SJSA1 (cell line): ENCODE measurements around the gene ENPP3. TPM values are rescaled to one million over a fixed set of nuclear protein-coding genes. Genes with fewer than 3 reads are reported as not detected.

ENCODE experiments used
- DNase-seq, 2 experiments: peaks; one replicate each; pipeline ENCODE4 v3.0.0-alpha.2; 2015 to 2020; ENCODE audit warnings: low spot score in 2 of 2, low read depth in 1 of 2
- H3K27ac ChIP-seq: fragments of 250-450 bp; sonication (Bioruptor Pico); 2 replicates; pipeline ENCODE4 v1.5.1; 2020; ENCODE audit warnings: mild to moderate bottlenecking, moderate library complexity
- H3K27me3 ChIP-seq: fragments of 250-450 bp; sonication (Bioruptor Pico); replicated peaks from 2 replicates; pipeline ENCODE4 v1.5.1; 2020; ENCODE audit warnings: mild to moderate bottlenecking, moderate library complexity
- H3K36me3 ChIP-seq: fragments of 250-450 bp; sonication (Bioruptor Pico); 2 replicates; pipeline ENCODE4 v1.5.1; 2020; ENCODE audit warnings: mild to moderate bottlenecking
- H3K4me1 ChIP-seq: fragments of 250-450 bp; sonication (Bioruptor Pico); replicated peaks from 2 replicates; pipeline ENCODE4 v1.6.1; 2021; ENCODE audit warnings: mild to moderate bottlenecking
- H3K4me3 ChIP-seq: fragments of 250-450 bp; sonication (Bioruptor Pico); 2 replicates; pipeline ENCODE4 v1.5.1; 2020; ENCODE audit warnings: mild to moderate bottlenecking
- H3K9me3 ChIP-seq: fragments of 250-450 bp; sonication (Bioruptor Pico); replicated peaks from 2 replicates; pipeline ENCODE4 v1.5.1; 2020; ENCODE audit warnings: mild to moderate bottlenecking
- total RNA-seq: library from RNA; depleted of rRNA; stranded (reverse); fragments of >200 nt; shearing (Covaris generic); gene quantifications from 2 replicates; pipeline ENCODE4 v1.2.3, GENCODE V29; 2014; rRNA removed

Gene ENPP3
- total RNA-seq, 1 experiment from 2014 or later: 0.05 TPM

DNA sequence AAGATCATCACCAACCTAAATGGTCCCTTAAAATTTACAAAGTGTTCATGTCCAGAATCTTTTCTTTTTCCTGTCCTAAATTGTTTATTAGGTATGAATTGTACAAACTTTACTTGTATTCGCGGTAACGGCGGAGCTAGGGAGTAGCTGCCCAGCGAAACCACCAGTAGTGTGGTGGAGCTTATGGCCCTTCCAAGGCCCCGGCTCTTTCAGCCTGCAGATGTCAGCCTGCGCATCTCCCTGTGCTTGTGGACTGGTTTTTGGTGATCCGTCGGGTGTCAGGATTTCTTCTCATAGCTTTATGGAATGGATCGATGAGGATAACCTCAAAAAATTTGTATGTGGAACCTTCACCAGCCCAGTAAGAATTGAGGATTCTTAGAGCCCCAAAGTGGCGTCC, 143.5 kb downstream of the ENPP3 start:
- H3K4me3 ChIP-seq: no peak overlapping the region
- no peaks in the 10 kb centered on the region for H3K9me3 ChIP-seq
- no peak for DNase-seq
- H3K27me3 ChIP-seq: no peaks in the 10 kb centered on the region
- H3K27ac ChIP-seq: no peak overlapping the region
- no peaks in the 10 kb centered on the region for H3K4me1 ChIP-seq
- H3K36me3 ChIP-seq: no peaks in the 10 kb centered on the region

GRCh38 chr6:131781687-131782086, 144.6 kb downstream of the ENPP3 start:
- Histone ChIP-seq H3K27ac (no peak overlapping the region), H3K9me3 (no peaks in the 10 kb centered on the region), H3K36me3 (no peaks in the 10 kb centered on the region), H3K27me3 (no peaks in the 10 kb centered on the region), H3K4me3 (no peak overlapping the region), H3K4me1 (no peaks in the 10 kb centered on the region)
- no peak for DNase-seq

DNA sequence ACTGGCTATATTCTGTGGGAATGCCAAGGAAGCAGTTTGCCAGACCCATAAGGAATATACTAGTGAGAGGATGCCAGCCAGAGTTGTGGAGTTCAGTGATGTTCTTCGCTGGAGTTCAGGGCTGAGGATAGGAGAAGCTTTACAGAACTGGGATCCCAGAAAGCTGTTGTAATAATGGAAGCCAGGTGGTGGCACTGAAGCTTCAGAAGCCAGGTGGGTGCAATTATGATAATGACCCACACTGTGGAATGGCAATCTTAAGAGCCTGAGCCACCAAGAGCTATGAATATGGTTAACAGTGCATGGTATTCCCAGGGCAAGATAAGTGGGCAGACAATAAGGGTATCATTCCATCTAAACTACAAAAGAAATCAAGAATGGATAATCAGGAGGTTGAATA, 145.7 kb downstream of the ENPP3 start:
- H3K27ac ChIP-seq: no peak overlapping the region
- no peaks in the 10 kb centered on the region for H3K4me1 ChIP-seq
- H3K36me3 ChIP-seq: no peaks in the 10 kb centered on the region
- no peaks in the 10 kb centered on the region for H3K27me3 ChIP-seq
- no peaks in the 10 kb centered on the region for H3K9me3 ChIP-seq
- H3K4me3 ChIP-seq: no peak overlapping the region
- DNase-seq: no peak

DNA sequence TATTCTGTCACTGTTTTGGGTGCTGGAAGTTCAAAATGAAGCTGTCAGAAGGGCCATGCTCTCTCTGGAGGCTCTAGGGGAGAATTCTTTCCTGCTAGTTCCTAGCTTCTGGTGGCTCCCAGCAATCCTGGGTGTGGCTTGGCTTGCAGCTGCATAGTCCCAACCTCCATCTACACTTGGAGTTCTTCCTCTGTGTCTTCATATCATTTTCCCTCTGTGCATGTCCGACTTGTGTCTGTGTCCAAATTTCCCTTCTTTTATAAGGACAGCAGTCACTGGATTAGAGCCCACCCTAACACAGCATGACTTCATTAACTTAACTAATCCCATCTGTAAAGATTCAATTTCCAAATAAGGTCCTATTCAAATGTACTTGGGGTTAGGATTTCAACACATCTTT, 147.5 kb downstream of the ENPP3 start:
- no peak overlapping the region for H3K4me3 ChIP-seq
- DNase-seq: no peak
- H3K9me3 ChIP-seq: no peaks in the 10 kb centered on the region
- no peaks in the 10 kb centered on the region for H3K36me3 ChIP-seq
- no peaks in the 10 kb centered on the region for H3K27me3 ChIP-seq
- no peak overlapping the region for H3K27ac ChIP-seq
- H3K4me1 ChIP-seq: peaks cover 8% of the 10 kb centered on the region

DNA sequence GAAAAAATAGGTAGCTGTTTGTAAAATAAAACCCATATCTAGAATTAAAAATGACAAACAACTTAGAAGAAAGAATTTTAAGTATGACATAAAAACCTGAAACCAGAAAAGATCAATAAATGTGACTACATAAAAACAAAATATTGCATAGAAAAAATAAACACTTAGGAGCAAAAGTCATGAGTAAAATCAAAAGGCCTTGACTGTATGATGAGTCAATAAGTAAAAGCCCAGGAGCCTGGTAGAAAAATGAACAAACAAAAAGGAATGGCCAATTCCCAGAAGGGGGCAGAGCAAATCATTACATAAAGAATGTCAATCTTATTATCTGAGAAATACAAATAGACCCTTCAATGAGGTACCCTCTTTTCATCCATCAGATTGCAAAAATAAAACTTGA, 150.0 kb downstream of the ENPP3 start:
- H3K9me3 ChIP-seq: no peaks in the 10 kb centered on the region
- H3K27ac ChIP-seq: no peak overlapping the region
- H3K4me3 ChIP-seq: no peak overlapping the region
- DNase-seq: no peak
- H3K36me3 ChIP-seq: no peaks in the 10 kb centered on the region
- peaks cover 8% of the 10 kb centered on the region for H3K4me1 ChIP-seq
- no peaks in the 10 kb centered on the region for H3K27me3 ChIP-seq

- Histone ChIP-seq H3K27ac (no peak overlapping the region), H3K27me3 (no peaks in the 10 kb centered on the region), H3K36me3 (no peaks in the 10 kb centered on the region), H3K9me3 (no peaks in the 10 kb centered on the region), H3K4me1 (peaks cover 8% of the 10 kb centered on the region), H3K4me3 (no peak overlapping the region)
- peak in 1 of 2 experiments; percentile 38 for DNase-seq
These were observed 150.9 kb downstream of the ENPP3 start for GRCh38 chr6:131787766-131788712.

- Histone ChIP-seq H3K9me3 (no peaks in the 10 kb centered on the region), H3K4me1 (peaks cover 8% of the 10 kb centered on the region), H3K4me3 (no peak overlapping the region), H3K27ac (no peak overlapping the region), H3K27me3 (no peaks in the 10 kb centered on the region), H3K36me3 (no peaks in the 10 kb centered on the region)
- peak in 1 of 2 experiments; percentile 6 for DNase-seq
These were observed 152.1 kb downstream of the ENPP3 start for GRCh38 chr6:131789219-131789618.

DNA sequence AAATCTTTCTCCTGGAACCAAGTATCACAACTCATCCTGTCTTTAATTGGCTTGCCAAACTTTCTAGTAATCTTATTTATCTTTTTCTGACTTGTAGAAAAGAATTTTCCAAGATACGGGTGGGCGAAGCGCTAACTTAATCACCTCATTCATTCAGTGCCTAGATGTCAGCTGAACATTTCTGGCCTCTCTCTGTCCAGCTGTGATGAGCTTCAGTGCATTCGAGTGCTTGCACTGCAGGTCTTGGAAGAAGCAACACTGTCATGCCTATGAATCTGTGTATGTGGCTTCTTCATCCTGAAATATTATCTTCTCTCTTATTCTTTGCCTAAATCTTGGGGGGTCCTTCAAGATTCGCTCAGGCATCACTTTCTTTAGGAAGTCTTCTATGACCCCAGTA, 154.4 kb downstream of the ENPP3 start:
- no peak overlapping the region for H3K27ac ChIP-seq
- no peak overlapping the region for H3K4me3 ChIP-seq

GRCh38 chr6:131792091-131792496, 155.0 kb downstream of the ENPP3 start:
- DNase-seq: peak in 1 of 2 experiments; percentile 6
- Histone ChIP-seq H3K9me3 (no peaks in the 10 kb centered on the region), H3K27ac (no peak overlapping the region)

More for the DNA sequence above, 154.4 kb downstream of the ENPP3 start:
- H3K27me3 ChIP-seq: no peaks in the 10 kb centered on the region
- no peaks in the 10 kb centered on the region for H3K36me3 ChIP-seq
- H3K4me1 ChIP-seq: peaks cover 8% of the 10 kb centered on the region
- no peak for DNase-seq
- no peaks in the 10 kb centered on the region for H3K9me3 ChIP-seq

DNA sequence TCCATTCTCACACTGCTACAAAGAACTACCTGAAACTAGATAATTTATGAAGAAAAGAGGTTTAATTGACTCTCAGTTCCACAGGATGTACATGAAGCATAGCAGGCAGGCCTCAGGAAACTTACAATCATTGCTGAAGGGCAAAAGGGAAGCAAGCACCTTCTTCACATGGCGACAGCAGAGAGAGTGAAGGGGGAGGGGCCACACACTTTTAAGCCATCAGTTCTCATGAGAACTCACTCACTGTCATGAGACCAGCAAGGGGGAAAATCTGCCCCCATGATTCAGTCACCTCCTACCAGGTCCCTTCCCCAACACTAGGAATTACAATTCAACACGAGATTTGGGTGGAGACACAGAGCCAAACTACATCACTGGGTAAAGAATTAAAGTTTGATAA, 158.3 kb downstream of the ENPP3 start:
- no peaks in the 10 kb centered on the region for H3K36me3 ChIP-seq
- H3K4me3 ChIP-seq: no peak overlapping the region
- H3K4me1 ChIP-seq: no peaks in the 10 kb centered on the region
- no peaks in the 10 kb centered on the region for H3K9me3 ChIP-seq
- no peak for DNase-seq
- H3K27ac ChIP-seq: no peak overlapping the region
- H3K27me3 ChIP-seq: no peaks in the 10 kb centered on the region

More at GRCh38 chr6:131792091-131792496, 155.0 kb downstream of the ENPP3 start:
- Histone ChIP-seq H3K27me3 (no peaks in the 10 kb centered on the region), H3K36me3 (no peaks in the 10 kb centered on the region), H3K4me3 (no peak overlapping the region), H3K4me1 (peaks cover 8% of the 10 kb centered on the region)

Other genes starting within 250 kb of the ENPP3 start
- gene ARG1, start 64.1 kb upstream of the ENPP3 start, total RNA-seq: not detected in 2 replicates
- gene MED23, start 9.1 kb upstream of the ENPP3 start, total RNA-seq: 23.9 and 32.2 TPM in 2 replicates
- gene OR2A4, start 64.1 kb downstream of the ENPP3 start, total RNA-seq: not detected in 2 replicates
- gene CTAGE9, start 73.7 kb downstream of the ENPP3 start, total RNA-seq: 0.26 TPM in 1 of 2 replicates, not detected in the other
- gene ENPP1, start 170.7 kb downstream of the ENPP3 start, total RNA-seq: 21.5 and 24.5 TPM in 2 replicates